Vagina (tissue), 2 donors: ENCODE measurements around the gene DSCAML1. TPM values are rescaled to one million over a fixed set of nuclear protein-coding genes. Genes with fewer than 3 reads are reported as not detected.

Source experiments
- DNase-seq, 2 donors: peaks; one replicate each; pipeline ENCODE4 v3.0.0-alpha.2; 2017; ENCODE audit errors: extremely low spot score in 2 of 2
- H3K27ac ChIP-seq: fragments of 200-600 bp; sonication (generic); one replicate; pipeline ENCODE4 v1.5.1; 2019
- H3K27me3 ChIP-seq: fragments of 200-600 bp; sonication (generic); one replicate; pipeline ENCODE4 v1.5.1; 2019
- H3K36me3 ChIP-seq, 2 donors: fragments of 200-600 bp; sonication (generic); one replicate each; pipeline ENCODE4 v1.5.1; 2017 to 2019
- H3K4me1 ChIP-seq: fragments of 200-600 bp; sonication (generic); one replicate; pipeline ENCODE4 v1.5.1; 2019
- H3K4me3 ChIP-seq, 2 donors: fragments of 200-600 bp; sonication (generic); 1 replicate in 1 of 2; 2 replicates in 1 of 2; pipeline ENCODE4 v1.5.1; 2016 to 2019
- H3K9me3 ChIP-seq: fragments of 200-600 bp; sonication (generic); one replicate; pipeline ENCODE4 v1.5.1; 2019
- POLR2A ChIP-seq, 2 donors: fragments of 450-650 bp; IDR thresholded peaks; one replicate each; pipeline ENCODE4 v1.6.1; 2017; ENCODE audit warnings: antibody characterized with exemption in 2 of 2, mild to moderate bottlenecking in 2 of 2, moderate library complexity in 2 of 2
- POLR2AphosphoS5 ChIP-seq, 2 donors: sonication (generic); formaldehyde crosslinking; IDR thresholded peaks; one replicate each; pipeline ENCODE4 v1.9.0; 2017; ENCODE audit warnings: antibody characterized with exemption in 2 of 2, mild to moderate bottlenecking in 2 of 2, low read depth in 1 of 2; ENCODE audit not compliant: insufficient read depth in 1 of 2
- intact Hi-C: fragments of 100-400 bp; cut with DNase I; formaldehyde crosslinking; loops from one replicate; pipeline ENCODE4 v1.15.1; 2023
- total RNA-seq: library from RNA; depleted of rRNA; stranded (reverse); fragments of >200 nt; gene quantifications from one replicate; pipeline ENCODE4 v1.2.3, GENCODE V29; 2016
- TF ChIP-seq, protein P1 (sequence below), 3 experiments: fragments of 450-650 bp in 2 of 3; fragments of 200-600 bp in 1 of 3; sonication (generic) in 1 of 3; IDR thresholded peaks; one replicate each; pipeline ENCODE4 v1.5.1; 2017 to 2019; ENCODE audit warnings: antibody characterized with exemption in 3 of 3, mild to moderate bottlenecking in 2 of 3, moderate library complexity in 2 of 3

The DSCAML1 gene
- total RNA-seq, 1 donor from 2014 or later = 0.25 TPM

DNA sequence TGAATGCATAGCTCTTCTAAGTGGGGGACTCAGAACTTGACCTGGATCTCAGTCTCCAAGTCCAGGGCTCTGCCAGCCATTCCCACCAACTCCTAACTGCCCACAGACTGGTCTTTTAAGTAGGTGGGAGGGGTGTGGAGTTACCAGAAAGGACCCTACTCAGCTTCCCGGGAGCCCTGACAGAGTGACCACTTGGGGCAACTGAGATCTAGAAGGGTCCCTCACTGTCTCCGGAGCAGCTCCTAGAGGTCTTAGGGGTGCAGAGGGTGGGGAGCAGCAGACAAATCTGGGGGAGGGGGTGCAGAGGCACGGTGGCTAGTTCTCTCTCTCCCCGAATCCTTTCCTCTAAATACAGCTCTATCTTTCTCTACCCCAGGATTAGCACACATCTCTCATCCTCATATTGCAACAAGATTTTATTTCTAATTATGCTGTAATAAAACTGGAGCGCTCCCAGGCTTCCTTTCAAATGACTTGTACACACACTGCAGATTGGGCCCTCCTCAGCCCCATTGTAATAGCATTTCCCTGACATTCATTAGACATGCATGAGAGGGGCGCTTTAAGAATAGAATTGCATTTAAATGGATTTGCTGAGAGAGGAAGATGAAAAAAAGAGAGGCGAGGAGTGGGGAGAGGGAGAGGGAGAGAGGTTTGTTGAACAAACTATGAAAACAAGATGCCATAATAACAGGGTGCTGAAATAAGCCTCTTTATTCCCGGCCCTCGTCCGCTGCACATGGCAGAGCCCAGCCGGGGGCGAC lies 250.4 kb downstream of the DSCAML1 start:
- Histone ChIP-seq H3K27me3 (no peaks in the 10 kb centered on the region), H3K36me3 (no peaks in the 10 kb centered on the region), H3K27ac (no peak overlapping the region), H3K9me3 (no peaks in the 10 kb centered on the region), H3K4me3 (no peak overlapping the region), H3K4me1 (no peaks in the 10 kb centered on the region)
- no peak for DNase-seq
- intact Hi-C loops = no loop called here
- TF ChIP-seq, protein P1, sequence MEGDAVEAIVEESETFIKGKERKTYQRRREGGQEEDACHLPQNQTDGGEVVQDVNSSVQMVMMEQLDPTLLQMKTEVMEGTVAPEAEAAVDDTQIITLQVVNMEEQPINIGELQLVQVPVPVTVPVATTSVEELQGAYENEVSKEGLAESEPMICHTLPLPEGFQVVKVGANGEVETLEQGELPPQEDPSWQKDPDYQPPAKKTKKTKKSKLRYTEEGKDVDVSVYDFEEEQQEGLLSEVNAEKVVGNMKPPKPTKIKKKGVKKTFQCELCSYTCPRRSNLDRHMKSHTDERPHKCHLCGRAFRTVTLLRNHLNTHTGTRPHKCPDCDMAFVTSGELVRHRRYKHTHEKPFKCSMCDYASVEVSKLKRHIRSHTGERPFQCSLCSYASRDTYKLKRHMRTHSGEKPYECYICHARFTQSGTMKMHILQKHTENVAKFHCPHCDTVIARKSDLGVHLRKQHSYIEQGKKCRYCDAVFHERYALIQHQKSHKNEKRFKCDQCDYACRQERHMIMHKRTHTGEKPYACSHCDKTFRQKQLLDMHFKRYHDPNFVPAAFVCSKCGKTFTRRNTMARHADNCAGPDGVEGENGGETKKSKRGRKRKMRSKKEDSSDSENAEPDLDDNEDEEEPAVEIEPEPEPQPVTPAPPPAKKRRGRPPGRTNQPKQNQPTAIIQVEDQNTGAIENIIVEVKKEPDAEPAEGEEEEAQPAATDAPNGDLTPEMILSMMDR (IDR thresholded peaks at IDR 0.05) = no peak
- TF ChIP-seq POLR2AphosphoS5 (IDR thresholded peaks at IDR 0.05; ENCODE audit: insufficient read depth in 1 of 2, low read depth in 1 of 2) = no peak
- no peak for TF ChIP-seq POLR2A (IDR thresholded peaks at IDR 0.05)

DNA sequence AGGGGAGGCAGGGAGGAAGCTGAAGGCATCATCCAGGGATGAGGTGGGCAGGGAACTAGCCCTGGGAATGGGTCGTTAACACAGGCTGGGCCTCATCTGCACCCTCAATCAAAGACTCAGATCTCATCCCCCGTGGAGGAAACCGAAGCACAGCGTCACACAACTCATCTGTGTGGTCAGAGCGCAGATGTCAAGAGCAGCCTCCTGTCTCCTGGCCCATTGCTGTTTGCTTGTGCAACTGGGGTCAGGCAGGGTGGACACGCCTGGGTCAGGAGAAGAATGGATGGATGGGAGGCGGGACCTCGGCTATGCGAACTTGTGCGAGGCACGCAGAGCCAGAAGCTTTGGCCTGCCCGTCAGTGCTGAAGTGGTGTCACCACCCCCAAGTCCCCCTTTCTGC lies 251.3 kb downstream of the DSCAML1 start:
- no peak for DNase-seq
- no peaks in the 10 kb centered on the region for H3K4me1 ChIP-seq
- no peaks in the 10 kb centered on the region for H3K27me3 ChIP-seq
- no peak overlapping the region for H3K4me3 ChIP-seq
- TF ChIP-seq POLR2AphosphoS5 (IDR thresholded peaks at IDR 0.05; ENCODE audit: insufficient read depth in 1 of 2, low read depth in 1 of 2) = no peak
- no peak for TF ChIP-seq POLR2A (IDR thresholded peaks at IDR 0.05)
- TF ChIP-seq, protein P1 (IDR thresholded peaks at IDR 0.05) = no peak
- intact Hi-C loops = no loop called here
- no peaks in the 10 kb centered on the region for H3K36me3 ChIP-seq
- no peaks in the 10 kb centered on the region for H3K9me3 ChIP-seq
- no peak overlapping the region for H3K27ac ChIP-seq

DNA sequence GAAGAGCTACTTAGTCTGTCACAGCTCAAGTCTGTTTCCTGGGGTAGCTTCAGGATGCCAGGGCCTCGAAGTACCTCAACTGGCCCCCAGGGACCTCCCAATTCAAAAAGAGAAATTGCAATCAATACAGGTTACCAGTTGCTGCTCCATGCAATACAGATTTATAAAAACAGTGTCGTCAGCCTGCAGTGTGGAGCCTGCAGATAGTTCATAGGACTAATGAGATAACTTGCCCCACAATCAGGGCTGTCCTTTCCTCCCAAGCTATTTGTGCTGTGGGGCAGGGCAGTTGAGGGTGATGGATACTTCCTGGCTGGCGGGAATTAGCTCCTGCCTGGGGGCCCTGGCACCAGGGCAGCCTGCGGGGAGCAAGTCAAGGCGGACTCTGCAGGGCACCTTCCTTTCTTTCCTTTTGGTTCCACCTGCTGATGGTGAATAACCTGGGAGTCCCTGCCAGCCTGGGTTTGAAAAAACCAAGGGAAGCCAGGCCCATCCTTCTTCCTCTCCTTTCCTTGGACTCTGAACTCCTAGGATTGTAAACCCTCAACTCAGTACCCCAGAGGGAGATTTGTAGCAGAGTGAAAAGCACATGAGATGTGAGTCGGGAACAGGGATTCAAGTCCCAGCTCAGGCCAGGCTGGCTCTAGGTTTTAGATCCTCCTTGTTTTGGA lies 252.8 kb downstream of the DSCAML1 start:
- no peaks in the 10 kb centered on the region for H3K27me3 ChIP-seq
- no peaks in the 10 kb centered on the region for H3K4me1 ChIP-seq
- H3K36me3 ChIP-seq = no peaks in the 10 kb centered on the region
- intact Hi-C loops = no loop called here
- H3K4me3 ChIP-seq = no peak overlapping the region
- DNase-seq = no peak
- TF ChIP-seq POLR2AphosphoS5 (IDR thresholded peaks at IDR 0.05; ENCODE audit: insufficient read depth in 1 of 2, low read depth in 1 of 2) (no peak), POLR2A (IDR thresholded peaks at IDR 0.05) (no peak)
- H3K27ac ChIP-seq = no peak overlapping the region
- H3K9me3 ChIP-seq = no peaks in the 10 kb centered on the region

DNA sequence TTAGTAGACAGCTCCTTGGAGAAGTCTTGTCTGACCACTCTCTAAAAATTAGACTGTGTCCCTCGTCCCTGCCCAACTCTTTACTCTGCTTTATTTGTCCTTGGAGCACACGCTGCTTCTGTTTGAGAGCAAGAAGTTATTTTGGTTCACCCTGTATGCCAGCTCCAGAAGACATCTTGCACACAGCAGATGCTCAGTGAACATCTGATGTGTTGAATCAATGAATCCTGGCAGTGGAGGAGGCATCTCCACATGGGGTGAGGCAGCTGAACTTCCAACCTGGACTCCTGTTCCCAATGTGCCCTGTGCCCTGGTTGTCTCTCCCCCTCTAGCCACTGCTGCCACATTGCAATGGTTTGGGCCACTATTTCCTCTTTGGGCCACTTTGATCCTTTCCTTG lies 255.8 kb downstream of the DSCAML1 start:
- no peaks in the 10 kb centered on the region for H3K4me1 ChIP-seq
- no peak for TF ChIP-seq POLR2A (IDR thresholded peaks at IDR 0.05)
- TF ChIP-seq POLR2AphosphoS5 (IDR thresholded peaks at IDR 0.05; ENCODE audit: insufficient read depth in 1 of 2, low read depth in 1 of 2) = no peak
- TF ChIP-seq, protein P1 (IDR thresholded peaks at IDR 0.05) = no peak
- H3K27me3 ChIP-seq = no peaks in the 10 kb centered on the region
- H3K4me3 ChIP-seq = no peak overlapping the region
- no peaks in the 10 kb centered on the region for H3K36me3 ChIP-seq
- DNase-seq = no peak
- H3K9me3 ChIP-seq = no peaks in the 10 kb centered on the region
- no peak overlapping the region for H3K27ac ChIP-seq
- intact Hi-C loops = no loop called here

DNA sequence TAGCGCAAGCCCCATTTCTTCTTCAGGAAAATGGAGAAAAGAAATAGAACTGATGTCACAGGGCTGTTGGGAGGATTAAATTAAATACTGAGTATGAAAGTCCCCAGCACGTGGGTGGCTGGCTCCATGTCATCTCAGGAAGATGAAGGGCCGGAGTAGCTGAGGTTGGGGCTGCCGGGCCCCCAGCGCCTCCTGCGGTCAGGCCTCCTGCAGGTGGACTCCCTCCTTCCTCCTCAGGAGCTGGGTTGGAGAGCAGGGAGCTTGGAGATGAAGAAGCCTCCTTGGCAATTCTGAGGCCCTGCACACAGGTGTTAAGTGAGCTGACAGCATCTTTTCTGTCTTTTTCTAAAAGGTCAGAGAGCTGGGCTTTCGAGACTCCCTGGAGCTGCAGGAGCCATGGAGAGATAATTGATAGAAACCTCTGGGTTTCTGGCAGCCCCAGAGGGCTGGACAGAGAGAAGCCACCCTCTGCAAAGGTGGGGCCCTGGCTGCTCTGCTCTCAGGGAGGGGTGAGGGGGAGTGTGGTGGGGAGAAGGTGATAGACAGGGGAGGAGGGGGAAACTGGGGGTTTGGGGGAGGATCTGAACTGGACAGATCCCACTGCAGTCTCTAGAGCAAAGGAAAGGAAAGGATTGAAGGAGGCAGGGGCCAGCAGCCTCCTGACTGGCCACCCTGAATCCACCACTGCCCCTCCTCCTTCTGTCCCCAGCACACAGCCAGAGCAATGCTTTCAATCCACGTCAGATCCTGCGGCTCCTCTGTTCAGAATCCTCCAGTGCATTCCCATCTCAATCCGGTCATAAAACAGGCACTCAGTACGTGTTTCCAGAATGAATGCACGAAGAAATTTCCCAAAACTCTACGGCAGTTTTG lies 258.5 kb downstream of the DSCAML1 start:
- no peak for TF ChIP-seq POLR2A (IDR thresholded peaks at IDR 0.05)
- no peak for TF ChIP-seq POLR2AphosphoS5 (IDR thresholded peaks at IDR 0.05; ENCODE audit: insufficient read depth in 1 of 2, low read depth in 1 of 2)
- TF ChIP-seq, protein P1 (IDR thresholded peaks at IDR 0.05) = no peak
- no peak for DNase-seq
- Histone ChIP-seq H3K27ac (no peak overlapping the region), H3K4me1 (peaks cover 11% of the 10 kb centered on the region), H3K9me3 (no peaks in the 10 kb centered on the region), H3K27me3 (no peaks in the 10 kb centered on the region), H3K36me3 (no peaks in the 10 kb centered on the region), H3K4me3 (no peak overlapping the region)
- intact Hi-C loops = no loop called here
